ENCODE data around the gene APP.

DNA sequence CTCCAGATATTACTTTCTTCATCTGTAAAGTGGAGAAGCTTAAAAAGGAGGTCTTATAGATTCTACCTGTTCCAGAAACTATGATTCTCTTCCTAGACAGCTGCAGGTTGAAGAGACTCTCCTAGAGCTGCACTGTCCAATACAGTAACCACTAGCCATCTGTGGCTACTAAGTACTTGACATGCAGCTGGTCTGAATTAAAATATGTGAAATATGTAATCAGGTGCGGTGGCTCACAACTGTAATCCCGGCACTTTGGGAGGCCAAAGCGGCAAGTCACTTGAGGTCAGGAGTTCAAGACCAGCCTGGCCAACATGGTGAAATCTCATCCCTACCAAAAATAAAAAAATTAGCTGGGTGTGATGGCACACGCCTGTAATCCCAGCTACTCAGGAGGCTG is 15.8 kb downstream of the APP start:
- TF ChIP-seq, protein P1, sequence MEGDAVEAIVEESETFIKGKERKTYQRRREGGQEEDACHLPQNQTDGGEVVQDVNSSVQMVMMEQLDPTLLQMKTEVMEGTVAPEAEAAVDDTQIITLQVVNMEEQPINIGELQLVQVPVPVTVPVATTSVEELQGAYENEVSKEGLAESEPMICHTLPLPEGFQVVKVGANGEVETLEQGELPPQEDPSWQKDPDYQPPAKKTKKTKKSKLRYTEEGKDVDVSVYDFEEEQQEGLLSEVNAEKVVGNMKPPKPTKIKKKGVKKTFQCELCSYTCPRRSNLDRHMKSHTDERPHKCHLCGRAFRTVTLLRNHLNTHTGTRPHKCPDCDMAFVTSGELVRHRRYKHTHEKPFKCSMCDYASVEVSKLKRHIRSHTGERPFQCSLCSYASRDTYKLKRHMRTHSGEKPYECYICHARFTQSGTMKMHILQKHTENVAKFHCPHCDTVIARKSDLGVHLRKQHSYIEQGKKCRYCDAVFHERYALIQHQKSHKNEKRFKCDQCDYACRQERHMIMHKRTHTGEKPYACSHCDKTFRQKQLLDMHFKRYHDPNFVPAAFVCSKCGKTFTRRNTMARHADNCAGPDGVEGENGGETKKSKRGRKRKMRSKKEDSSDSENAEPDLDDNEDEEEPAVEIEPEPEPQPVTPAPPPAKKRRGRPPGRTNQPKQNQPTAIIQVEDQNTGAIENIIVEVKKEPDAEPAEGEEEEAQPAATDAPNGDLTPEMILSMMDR (IDR thresholded peaks at IDR 0.05; ENCODE audit: low read depth, low read length, poor library complexity, severe bottlenecking), result no peak
- no peak for TF ChIP-seq EZH2phosphoT487 (IDR thresholded peaks at IDR 0.05; ENCODE audit: borderline replicate concordance, low read length)

Data from DOHH2 (cell line).